Natural killer cell (primary cell): Measurements from ENCODE around the gene PRR19. TPM values are rescaled to one million over a fixed set of nuclear protein-coding genes. Genes with fewer than 3 reads are reported as not detected.
A peak's percentile ranks its signal among the peaks of the same experiment; 100 is the strongest.

Experiments
- ATAC-seq, 3 donors: fragments of 150-1000 bp in 2 of 3; fragments of 200-7000 bp in 1 of 3; cut with Tn5 transposase; 1 replicate in 1 of 3; 2 replicates in 2 of 3; pipeline ENCODE4 v1.10.0; 2021; ENCODE audit warnings: mild to moderate bottlenecking in 2 of 3, moderate library complexity in 2 of 3
- DNase-seq, 2 donors: peaks; one replicate each; pipeline versions ENCODE4 v3.0.0 to v3.0.0-alpha.2; 2013 to 2021; ENCODE audit warnings: mixed read lengths in 1 of 2
- H3K27ac ChIP-seq: one replicate; pipeline ENCODE4 v1.5.1; 2013; ENCODE audit warnings: mild to moderate bottlenecking, low read length
- H3K27me3 ChIP-seq: one replicate; pipeline ENCODE4 v1.6.1; 2013; ENCODE audit warnings: low read length; ENCODE audit not compliant: control insufficient read depth, insufficient read depth
- H3K36me3 ChIP-seq: one replicate; pipeline ENCODE4 v1.6.1; 2013; ENCODE audit warnings: low read length; ENCODE audit not compliant: control insufficient read depth, insufficient read depth
- H3K4me1 ChIP-seq: one replicate; pipeline ENCODE4 v1.6.1; 2013; ENCODE audit warnings: low read length; ENCODE audit not compliant: control insufficient read depth, insufficient read depth
- H3K4me3 ChIP-seq: one replicate; pipeline ENCODE4 v1.5.1; 2013; ENCODE audit warnings: low read length
- H3K9me3 ChIP-seq: one replicate; pipeline ENCODE4 v1.6.1; 2013; ENCODE audit warnings: low read length; ENCODE audit not compliant: control insufficient read depth, insufficient read depth
- H3K27ac Mint-ChIP-seq, 2 donors: one replicate each; pipeline ENCODE4 v1.8.0; 2022; ENCODE audit warnings: mild to moderate bottlenecking in 2 of 2, mixed read lengths in 2 of 2, moderate library complexity in 1 of 2
- H3K27me3 Mint-ChIP-seq, 2 donors: one replicate each; pipeline ENCODE4 v1.8.0; 2022; ENCODE audit warnings: low read depth in 2 of 2, mixed read lengths in 2 of 2
- H3K36me3 Mint-ChIP-seq: one replicate; pipeline ENCODE4 v1.8.0; 2022; ENCODE audit warnings: mixed read lengths
- H3K4me1 Mint-ChIP-seq, 2 donors: one replicate each; pipeline ENCODE4 v1.8.0; 2022; ENCODE audit warnings: mixed read lengths in 2 of 2
- H3K4me3 Mint-ChIP-seq: one replicate; pipeline ENCODE4 v1.8.0; 2022; ENCODE audit warnings: mild to moderate bottlenecking, moderate library complexity, mixed read lengths
- H3K9me3 Mint-ChIP-seq, 2 donors: one replicate each; pipeline ENCODE4 v1.8.0; 2022; ENCODE audit warnings: mixed read lengths in 2 of 2
- CTCF ChIP-seq: fragments of 200-600 bp; IDR thresholded peaks from one replicate; pipeline ENCODE4 v1.8.0; 2022; ENCODE audit warnings: antibody characterized with exemption
- WGBS: methylation state at CpG from one replicate; pipeline ENCODE4 v1.1.7; 2013; ENCODE audit warnings: missing lambda C conversion rate; ENCODE audit not compliant: insufficient coverage; 5-methylcytosine and 5-hydroxymethylcytosine counted together
- intact Hi-C: fragments of 100-400 bp; cut with micrococcal nuclease; formaldehyde crosslinking; loops from one replicate; pipeline ENCODE4 v1.14.2; 2022
- total RNA-seq, 4 donors: library from RNA; stranded (reverse); fragments of 120-200 nt in 1 of 4; gene quantifications; one replicate each; pipeline versions ENCODE4 v1.2.3 to v1.2.4, GENCODE V29; 2013 to 2022

The PRR19 gene
- total RNA-seq, 3 donors from 2014 or later (not counting 1 experiment from before 2014, with no cell fraction given) = not detected

DNA sequence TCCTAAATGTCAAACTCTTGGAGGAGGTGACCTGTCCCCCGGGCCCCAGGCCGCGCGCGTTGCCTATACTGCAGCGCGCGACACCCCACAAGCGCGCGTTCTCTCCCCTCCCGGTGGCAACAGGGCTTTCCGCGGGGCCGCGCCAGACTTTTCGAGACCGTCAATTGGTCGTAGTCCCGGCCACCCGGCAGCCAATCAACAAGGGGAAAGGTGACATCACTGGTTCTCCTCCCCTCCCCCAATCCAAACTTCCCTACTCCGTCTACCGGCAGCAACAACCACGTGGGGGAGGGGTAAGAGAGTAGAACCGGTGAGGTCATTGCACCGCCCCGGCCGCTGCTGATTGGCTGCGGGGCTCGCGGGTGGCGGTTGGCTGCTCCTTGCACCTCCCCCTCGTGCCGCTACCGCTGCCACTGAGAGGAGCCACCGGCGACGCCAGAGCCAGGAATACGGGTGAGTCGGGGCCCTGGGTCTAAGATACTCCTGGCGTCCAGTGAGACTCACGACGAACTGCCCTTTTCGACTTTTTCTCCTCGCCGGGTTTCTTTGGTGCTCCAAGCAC lies 33.7 kb upstream of the PRR19 start:
- TF ChIP-seq CTCF = no peak
- 0% methylated on average over 44 of the region's 46 CpGs for WGBS
- Histone ChIP-seq H3K9me3 (no peaks in the 10 kb centered on the region), H3K36me3 (peaks cover 12% of the 10 kb centered on the region), H3K27ac (peak overlapping the region; percentile 98), H3K4me1 (peaks cover 32% of the 10 kb centered on the region), H3K4me3 (peak overlapping the region; percentile 84), H3K27me3 (no peaks in the 10 kb centered on the region)
- Mint-ChIP-seq H3K36me3 (no peaks in the 10 kb centered on the region), H3K9me3 (no peaks in the 10 kb centered on the region), H3K4me1 (no peaks in the 10 kb centered on the region), H3K27ac (no peak overlapping the region), H3K27me3 (no peaks in the 10 kb centered on the region), H3K4me3 (no peak overlapping the region)
- DNase-seq (peak; percentile 97 to 100), ATAC-seq (peak; percentile 59 to 79 (median 66))
- intact Hi-C loops = loop anchor here (1.0 kb wide), 4 partner anchors 13 to 51 kb away; partner anchors contain the start of genes DEDD2 and ERF

GRCh38 chr19:42268704-42269477 lies 33.0 kb upstream of the PRR19 start, which contains the start of gene CIC:
CIC (plus strand) TSS chr19:42269252; CDS start chr19:42271784, 2,532 bp downstream.
- peaks cover 19% of the 10 kb centered on the region for H3K36me3 ChIP-seq
- H3K4me1 ChIP-seq = peaks cover 32% of the 10 kb centered on the region
- peak within 1 kb of the TSS; percentile 98 for H3K27ac ChIP-seq
- ATAC-seq = peak; percentile 68 to 90 (median 75)
- peak within 1 kb of the TSS; percentile 94 for H3K4me3 Mint-ChIP-seq
- TF ChIP-seq CTCF = no peak
- H3K36me3 Mint-ChIP-seq = no peaks in the 10 kb centered on the region
- H3K27me3 Mint-ChIP-seq = no peaks in the 10 kb centered on the region
- no peak within 1 kb of the TSS for H3K27ac Mint-ChIP-seq
- no peaks in the 10 kb centered on the region for H3K4me1 Mint-ChIP-seq
- H3K4me3 ChIP-seq = peak within 1 kb of the TSS; percentile 84
- under 1% methylated on average over 51 of the region's 52 CpGs for WGBS
- no peaks in the 10 kb centered on the region for H3K9me3 Mint-ChIP-seq
- intact Hi-C loops = loop anchor here (1.0 kb wide), 4 partner anchors 14 to 52 kb away; partner anchors contain the start of genes DEDD2 and ERF
- DNase-seq = peak; percentile 98 to 100
- no peaks in the 10 kb centered on the region for H3K27me3 ChIP-seq
- H3K9me3 ChIP-seq = no peaks in the 10 kb centered on the region

GRCh38 chr19:42269478-42270345 lies 32.2 kb upstream of the PRR19 start:
- Histone ChIP-seq H3K4me1 (peaks cover 32% of the 10 kb centered on the region), H3K27me3 (no peaks in the 10 kb centered on the region), H3K27ac (peak overlapping the region; percentile 96), H3K36me3 (peaks cover 26% of the 10 kb centered on the region), H3K4me3 (peak overlapping the region; percentile 44), H3K9me3 (no peaks in the 10 kb centered on the region)
- peaks cover 2% of the 10 kb centered on the region in 2 donors for H3K4me1 Mint-ChIP-seq
- H3K27me3 Mint-ChIP-seq = no peaks in the 10 kb centered on the region
- 33% methylated on average over 10 of the region's 10 CpGs for WGBS
- intact Hi-C loops = no loop called here
- peak; percentile 35 to 52 for DNase-seq
- no peak overlapping the region for H3K27ac Mint-ChIP-seq
- no peaks in the 10 kb centered on the region for H3K36me3 Mint-ChIP-seq
- no peak for TF ChIP-seq CTCF
- H3K9me3 Mint-ChIP-seq = no peaks in the 10 kb centered on the region
- ATAC-seq = no peak
- H3K4me3 Mint-ChIP-seq = peak overlapping the region; percentile 94
